Mesothelial cell of epicardium (in vitro differentiated cells): ENCODE results near the gene SCN7A. TPM values are rescaled to one million over a fixed set of nuclear protein-coding genes. Genes with fewer than 3 reads are reported as not detected.

Source experiments
- DNase-seq, 2 experiments: peaks; one replicate each; pipeline ENCODE4 v3.0.0; 2021; ENCODE audit warnings: low spot score in 2 of 2; ENCODE audit not compliant: unreplicated experiment in 2 of 2
- H3K27ac Mint-ChIP-seq: 2 replicates; pipeline ENCODE4 v1.8.0; 2021; ENCODE audit warnings: mixed read lengths
- H3K27me3 Mint-ChIP-seq: 2 replicates; pipeline ENCODE4 v1.8.0; 2021; ENCODE audit warnings: low read depth, mixed read lengths
- H3K36me3 Mint-ChIP-seq: 2 replicates; pipeline ENCODE4 v1.8.0; 2021; ENCODE audit warnings: mixed read lengths
- H3K4me1 Mint-ChIP-seq: 2 replicates; pipeline ENCODE4 v1.8.0; 2021; ENCODE audit warnings: mixed read lengths
- H3K4me3 Mint-ChIP-seq: 2 replicates; pipeline ENCODE4 v1.8.0; 2021; ENCODE audit warnings: mild to moderate bottlenecking, moderate library complexity, mixed read lengths
- H3K9me3 Mint-ChIP-seq: 2 replicates; pipeline ENCODE4 v1.8.0; 2021; ENCODE audit warnings: mixed read lengths
- total RNA-seq: library from RNA; stranded (reverse); gene quantifications from 3 replicates; pipeline ENCODE4 v1.2.1, GENCODE V29; 2021
- TF ChIP-seq, protein P1 (sequence below): fragments of 200-600 bp; sonication (generic); IDR thresholded peaks from one replicate; pipeline ENCODE4 v1.5.0; 2021; ENCODE audit warnings: antibody characterized with exemption; ENCODE audit not compliant: unreplicated experiment

SCN7A gene
- total RNA-seq, 1 donor from 2014 or later = 2.5 TPM

DNA sequence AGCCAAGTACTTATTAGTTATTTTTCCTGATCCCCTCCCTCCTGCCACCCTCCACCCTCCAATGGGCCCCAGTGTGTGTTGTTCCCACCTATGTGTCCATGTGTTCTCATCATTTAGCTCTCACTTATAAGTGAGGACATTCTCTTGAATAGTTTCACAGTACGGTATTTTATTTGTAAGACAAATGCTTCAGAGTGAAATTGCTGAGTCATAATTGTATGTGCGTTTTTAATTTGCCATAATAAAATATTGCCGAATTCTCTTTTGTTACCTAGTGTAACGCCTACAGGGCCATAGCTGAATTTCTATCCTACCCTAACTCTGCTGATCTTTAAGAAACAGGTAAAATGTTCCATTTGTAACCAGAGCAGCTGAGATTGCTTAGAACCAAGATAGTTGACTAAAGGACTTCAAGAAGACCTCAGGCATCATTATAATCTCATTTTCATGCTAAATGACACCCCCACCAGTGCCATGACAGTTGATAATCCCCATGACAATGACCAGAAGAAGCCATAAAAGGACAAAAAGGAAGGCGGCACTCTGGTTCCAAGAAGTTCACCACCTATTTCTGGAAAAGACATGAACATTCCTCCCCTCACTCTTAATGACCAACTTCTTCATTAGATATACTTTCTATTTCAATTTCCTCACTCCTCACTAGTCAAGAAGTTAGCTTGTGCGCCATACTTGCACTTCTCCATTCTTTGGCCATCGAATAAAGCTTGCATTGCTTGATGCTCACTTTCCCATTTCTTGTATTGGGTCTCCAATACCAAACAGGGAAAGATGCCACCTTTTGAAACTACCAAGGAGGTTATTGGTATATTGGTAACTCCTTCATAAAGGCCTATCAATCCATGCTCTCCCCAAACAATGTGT is 136.7 kb downstream of the SCN7A start:
- Mint-ChIP-seq H3K4me1 (no peaks in the 10 kb centered on the region), H3K36me3 (no peaks in the 10 kb centered on the region), H3K9me3 (no peaks in the 10 kb centered on the region), H3K27ac (no peak overlapping the region), H3K4me3 (no peak overlapping the region), H3K27me3 (no peaks in the 10 kb centered on the region)
- TF ChIP-seq, protein P1, sequence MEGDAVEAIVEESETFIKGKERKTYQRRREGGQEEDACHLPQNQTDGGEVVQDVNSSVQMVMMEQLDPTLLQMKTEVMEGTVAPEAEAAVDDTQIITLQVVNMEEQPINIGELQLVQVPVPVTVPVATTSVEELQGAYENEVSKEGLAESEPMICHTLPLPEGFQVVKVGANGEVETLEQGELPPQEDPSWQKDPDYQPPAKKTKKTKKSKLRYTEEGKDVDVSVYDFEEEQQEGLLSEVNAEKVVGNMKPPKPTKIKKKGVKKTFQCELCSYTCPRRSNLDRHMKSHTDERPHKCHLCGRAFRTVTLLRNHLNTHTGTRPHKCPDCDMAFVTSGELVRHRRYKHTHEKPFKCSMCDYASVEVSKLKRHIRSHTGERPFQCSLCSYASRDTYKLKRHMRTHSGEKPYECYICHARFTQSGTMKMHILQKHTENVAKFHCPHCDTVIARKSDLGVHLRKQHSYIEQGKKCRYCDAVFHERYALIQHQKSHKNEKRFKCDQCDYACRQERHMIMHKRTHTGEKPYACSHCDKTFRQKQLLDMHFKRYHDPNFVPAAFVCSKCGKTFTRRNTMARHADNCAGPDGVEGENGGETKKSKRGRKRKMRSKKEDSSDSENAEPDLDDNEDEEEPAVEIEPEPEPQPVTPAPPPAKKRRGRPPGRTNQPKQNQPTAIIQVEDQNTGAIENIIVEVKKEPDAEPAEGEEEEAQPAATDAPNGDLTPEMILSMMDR = no peak
- no peak for DNase-seq

Other genes starting within 250 kb of the SCN7A start
- 1.5 to 2.5 TPM (median 1.7 TPM) in 3 replicates for gene SCN9A, start 118.3 kb downstream of the SCN7A start, total RNA-seq